Body of pancreas (tissue), 4 donors: Measurements from ENCODE around the gene ESRRA.

Source experiments
- CTCF ChIP-seq, 7 experiments: fragments of 450-650 bp in 4 of 7; fragments of 200-600 bp in 3 of 7; sonication (generic) in 3 of 7; IDR thresholded peaks; one replicate each; pipeline ENCODE4 v1.5.1; 2016 to 2019; ENCODE audit warnings: antibody characterized with exemption in 7 of 7
- POLR2A ChIP-seq, 3 donors: fragments of 450-650 bp; IDR thresholded peaks; one replicate each; pipeline ENCODE4 v1.6.1; 2016; ENCODE audit warnings: antibody characterized with exemption in 3 of 3, mild to moderate bottlenecking in 2 of 3

DNA sequence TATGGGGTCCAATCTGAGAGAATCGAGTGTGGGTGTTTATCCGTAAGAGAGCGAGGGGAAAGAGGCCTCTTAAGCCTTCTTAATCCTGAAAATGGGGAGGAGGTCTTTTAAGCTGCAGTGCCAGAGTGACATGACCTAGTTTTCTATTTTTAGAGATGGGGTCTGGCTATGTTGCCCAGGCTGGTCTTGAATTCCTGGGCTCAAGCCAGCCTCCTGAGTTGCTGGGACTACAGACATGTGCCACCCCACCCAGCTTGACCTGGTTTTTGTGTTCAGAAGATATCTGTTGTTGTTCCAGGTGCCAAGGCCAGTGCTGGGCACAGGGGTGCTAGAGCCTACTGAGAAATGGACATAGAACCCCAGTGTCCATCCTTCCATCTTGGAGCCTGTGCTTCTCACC, 22.2 kb upstream of the ESRRA start:
- TF ChIP-seq POLR2A (IDR thresholded peaks at IDR 0.05), result no peak
- no peak for TF ChIP-seq CTCF (IDR thresholded peaks at IDR 0.05)
